Endothelial cell (in vitro differentiated cells): ENCODE data around the gene LEMD2. TPM values are rescaled to one million over a fixed set of nuclear protein-coding genes. Genes with fewer than 3 reads are reported as not detected.

ENCODE experiments used
- DNase-seq: peaks from one replicate; pipeline ENCODE4 v3.0.0; 2021; ENCODE audit warnings: low spot score
- H3K27ac Mint-ChIP-seq: one replicate; pipeline ENCODE4 v1.8.0; 2021; ENCODE audit warnings: mixed read lengths, inconsistent platforms; ENCODE audit not compliant: unreplicated experiment
- H3K27me3 Mint-ChIP-seq: one replicate; pipeline ENCODE4 v1.8.0; 2021; ENCODE audit warnings: mild to moderate bottlenecking, moderate library complexity, mixed read lengths, inconsistent platforms; ENCODE audit not compliant: unreplicated experiment
- H3K36me3 Mint-ChIP-seq: one replicate; pipeline ENCODE4 v1.8.0; 2021; ENCODE audit warnings: mild to moderate bottlenecking, low read depth, mixed read lengths, inconsistent platforms; ENCODE audit not compliant: unreplicated experiment
- H3K4me1 Mint-ChIP-seq: one replicate; pipeline ENCODE4 v1.8.0; 2021; ENCODE audit warnings: mild to moderate bottlenecking, mixed read lengths, inconsistent platforms; ENCODE audit not compliant: unreplicated experiment
- H3K4me3 Mint-ChIP-seq: one replicate; pipeline ENCODE4 v1.8.0; 2021; ENCODE audit warnings: mild to moderate bottlenecking, mixed read lengths, inconsistent platforms; ENCODE audit not compliant: unreplicated experiment
- H3K9me3 Mint-ChIP-seq: one replicate; pipeline ENCODE4 v1.8.0; 2021; ENCODE audit warnings: mixed read lengths, inconsistent platforms; ENCODE audit not compliant: unreplicated experiment
- total RNA-seq: library from RNA; stranded (reverse); fragmentation: NEBNext Ultra II Directional; extraction: Animal tissue kit (Norgen Biotek cat#: 25700); gene quantifications from one replicate; pipeline ENCODE4 v1.2.1, GENCODE V29; 2021; ENCODE audit not compliant: unreplicated experiment
- TF ChIP-seq, protein P1 (sequence below): fragments of 200-600 bp; sonication (generic); IDR thresholded peaks from one replicate; pipeline ENCODE4 v1.5.0; 2021; ENCODE audit warnings: antibody characterized with exemption; ENCODE audit not compliant: unreplicated experiment

Gene LEMD2
- total RNA-seq, 1 donor from 2014 or later: 105 TPM

DNA sequence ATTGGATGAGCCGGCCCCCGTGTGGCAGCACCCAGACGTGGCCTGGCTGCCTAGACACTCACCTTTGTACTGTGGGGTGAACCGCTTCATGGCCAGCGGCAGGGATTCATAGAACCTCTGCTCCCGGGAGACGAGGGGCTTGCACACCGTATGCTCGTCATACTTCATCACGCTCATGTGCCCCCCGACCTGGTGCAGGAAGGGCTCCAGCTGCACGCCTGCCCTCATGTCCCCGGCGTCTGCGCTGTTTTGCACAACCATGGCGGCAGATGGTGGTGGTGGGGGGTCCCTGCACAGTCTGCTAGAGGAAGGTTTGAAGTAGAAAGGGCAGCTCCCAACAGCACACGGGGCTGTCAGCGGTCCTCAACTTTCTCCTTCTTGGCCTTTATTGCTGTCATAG is 53.7 kb downstream of the LEMD2 start:
- TF ChIP-seq, protein P1, sequence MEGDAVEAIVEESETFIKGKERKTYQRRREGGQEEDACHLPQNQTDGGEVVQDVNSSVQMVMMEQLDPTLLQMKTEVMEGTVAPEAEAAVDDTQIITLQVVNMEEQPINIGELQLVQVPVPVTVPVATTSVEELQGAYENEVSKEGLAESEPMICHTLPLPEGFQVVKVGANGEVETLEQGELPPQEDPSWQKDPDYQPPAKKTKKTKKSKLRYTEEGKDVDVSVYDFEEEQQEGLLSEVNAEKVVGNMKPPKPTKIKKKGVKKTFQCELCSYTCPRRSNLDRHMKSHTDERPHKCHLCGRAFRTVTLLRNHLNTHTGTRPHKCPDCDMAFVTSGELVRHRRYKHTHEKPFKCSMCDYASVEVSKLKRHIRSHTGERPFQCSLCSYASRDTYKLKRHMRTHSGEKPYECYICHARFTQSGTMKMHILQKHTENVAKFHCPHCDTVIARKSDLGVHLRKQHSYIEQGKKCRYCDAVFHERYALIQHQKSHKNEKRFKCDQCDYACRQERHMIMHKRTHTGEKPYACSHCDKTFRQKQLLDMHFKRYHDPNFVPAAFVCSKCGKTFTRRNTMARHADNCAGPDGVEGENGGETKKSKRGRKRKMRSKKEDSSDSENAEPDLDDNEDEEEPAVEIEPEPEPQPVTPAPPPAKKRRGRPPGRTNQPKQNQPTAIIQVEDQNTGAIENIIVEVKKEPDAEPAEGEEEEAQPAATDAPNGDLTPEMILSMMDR: no peak
- Mint-ChIP-seq H3K4me3 (no peak overlapping the region), H3K4me1 (peaks cover 4% of the 10 kb centered on the region), H3K9me3 (no peaks in the 10 kb centered on the region), H3K27me3 (peaks cover 4% of the 10 kb centered on the region), H3K27ac (no peak overlapping the region), H3K36me3 (no peaks in the 10 kb centered on the region)
- no peak for DNase-seq

DNA sequence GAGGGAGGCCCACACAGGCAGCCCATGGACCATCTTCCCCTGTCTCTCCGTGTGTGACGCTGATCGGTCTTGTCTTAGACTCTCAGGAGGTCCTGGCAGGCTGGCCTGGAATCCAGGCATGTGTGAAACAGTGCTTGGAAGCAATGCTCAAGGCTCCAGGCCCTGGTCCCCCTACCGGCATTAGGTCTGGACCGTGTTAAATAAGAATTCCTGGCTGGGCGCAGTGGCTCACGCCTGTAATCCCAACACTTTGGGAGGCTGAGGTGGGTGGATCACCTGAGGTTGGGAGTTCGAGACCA is 55.3 kb downstream of the LEMD2 start:
- peaks cover 5% of the 10 kb centered on the region for H3K27me3 Mint-ChIP-seq
- no peak overlapping the region for H3K27ac Mint-ChIP-seq
- TF ChIP-seq, protein P1: no peak
- no peaks in the 10 kb centered on the region for H3K36me3 Mint-ChIP-seq
- H3K4me1 Mint-ChIP-seq: peaks cover 4% of the 10 kb centered on the region
- no peak overlapping the region for H3K4me3 Mint-ChIP-seq
- DNase-seq: no peak
- H3K9me3 Mint-ChIP-seq: no peaks in the 10 kb centered on the region

DNA sequence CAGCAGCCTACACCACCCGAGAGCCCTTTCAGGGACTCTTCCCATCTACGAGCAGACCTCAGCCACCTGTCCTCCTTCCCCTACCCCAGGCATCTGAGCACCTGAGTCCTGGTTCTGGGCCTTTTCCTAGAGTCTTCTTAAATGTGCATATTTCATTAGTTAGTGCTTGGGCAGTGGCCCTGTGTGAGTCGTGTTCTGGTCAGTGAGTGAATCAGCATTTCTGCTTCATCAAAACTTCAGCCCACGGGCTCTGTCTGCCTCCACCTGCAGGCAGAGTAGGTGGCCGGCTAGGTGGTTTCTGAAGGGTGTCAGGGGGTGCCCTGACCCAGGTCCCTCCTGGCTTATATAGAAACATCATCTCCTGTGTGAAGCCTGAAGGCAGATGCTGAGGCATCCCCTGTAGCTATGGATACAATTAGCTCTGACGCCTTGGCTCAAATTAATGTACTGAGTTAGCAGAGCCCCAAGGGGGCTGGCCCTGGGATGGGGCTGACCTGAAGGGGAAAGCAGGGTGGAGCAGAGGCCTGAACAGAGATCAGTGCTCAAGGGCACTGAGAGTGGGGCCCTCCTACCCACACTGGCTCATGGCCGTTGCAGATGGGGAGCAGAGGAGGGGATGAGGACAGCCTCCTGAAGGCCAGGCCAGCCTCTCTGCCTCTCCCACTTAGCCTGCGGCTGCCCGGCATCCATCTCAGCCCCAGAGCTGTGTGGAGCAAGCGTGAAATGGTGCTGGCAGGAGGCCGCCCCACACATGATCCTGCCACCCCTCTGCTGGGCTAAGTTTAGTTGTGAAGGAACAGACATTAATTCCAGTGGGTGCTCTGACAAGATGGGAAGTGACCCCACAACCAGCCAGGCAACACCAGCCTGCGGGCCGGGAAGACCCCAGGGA is 55.9 kb downstream of the LEMD2 start:
- no peaks in the 10 kb centered on the region for H3K36me3 Mint-ChIP-seq
- peaks cover 5% of the 10 kb centered on the region for H3K27me3 Mint-ChIP-seq
- H3K4me1 Mint-ChIP-seq: peaks cover 4% of the 10 kb centered on the region
- H3K4me3 Mint-ChIP-seq: no peak overlapping the region
- TF ChIP-seq, protein P1: no peak
- no peak for DNase-seq
- H3K27ac Mint-ChIP-seq: no peak overlapping the region
- no peaks in the 10 kb centered on the region for H3K9me3 Mint-ChIP-seq

DNA sequence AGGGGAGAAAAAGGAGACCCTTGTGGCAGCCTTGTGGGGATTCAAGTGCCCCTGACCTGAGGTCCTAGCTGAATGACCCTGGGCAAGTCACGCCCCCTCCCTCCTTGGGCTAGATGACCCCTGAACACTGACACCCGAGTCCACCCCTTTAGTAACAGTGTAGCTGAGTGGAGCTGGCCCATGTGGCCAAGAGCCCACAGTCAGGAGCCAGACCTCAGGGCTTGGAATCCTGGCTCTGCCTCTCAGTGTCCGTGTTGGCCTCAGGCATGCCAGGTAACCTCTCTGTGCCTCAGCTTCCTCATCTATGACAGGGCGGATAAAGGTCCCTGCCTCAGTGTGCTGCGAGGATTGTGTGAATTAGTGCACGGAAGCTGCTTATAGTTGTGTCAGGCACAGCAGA is 56.5 kb downstream of the LEMD2 start:
- Mint-ChIP-seq H3K9me3 (no peaks in the 10 kb centered on the region), H3K4me3 (no peak overlapping the region), H3K27me3 (peaks cover 5% of the 10 kb centered on the region), H3K36me3 (no peaks in the 10 kb centered on the region), H3K4me1 (peaks cover 3% of the 10 kb centered on the region), H3K27ac (no peak overlapping the region)
- DNase-seq: no peak
- TF ChIP-seq, protein P1: no peak

DNA sequence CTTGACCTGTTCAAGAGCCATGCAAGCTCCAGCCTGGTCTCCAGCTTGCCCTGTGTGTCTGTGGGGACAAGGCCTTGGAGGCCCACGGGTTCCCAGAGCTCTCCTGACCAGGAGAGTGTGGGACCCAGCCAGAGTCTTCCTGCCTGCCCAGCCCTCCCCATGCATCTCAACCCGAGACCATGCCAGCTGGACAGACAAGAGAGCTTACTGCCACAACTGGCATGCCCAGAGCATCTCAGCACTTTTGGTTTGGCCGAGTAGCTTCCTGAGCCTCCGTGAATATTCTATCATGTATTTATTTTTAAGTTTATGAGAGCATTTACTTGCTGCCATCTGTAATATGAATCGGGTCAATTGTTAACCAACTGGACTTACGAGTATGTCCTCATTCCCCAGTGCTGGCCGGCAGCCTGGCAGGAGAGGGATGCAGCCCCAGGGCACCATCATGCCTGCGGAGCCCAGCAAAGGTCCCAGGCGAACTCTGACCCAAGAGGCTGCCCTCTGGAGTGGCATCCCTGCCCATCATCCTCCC is 57.1 kb downstream of the LEMD2 start:
- DNase-seq: no peak
- H3K27me3 Mint-ChIP-seq: peaks cover 3% of the 10 kb centered on the region
- H3K4me3 Mint-ChIP-seq: no peak overlapping the region
- TF ChIP-seq, protein P1: no peak
- peak overlapping the region; percentile 36 for H3K27ac Mint-ChIP-seq
- no peaks in the 10 kb centered on the region for H3K36me3 Mint-ChIP-seq
- no peaks in the 10 kb centered on the region for H3K4me1 Mint-ChIP-seq
- H3K9me3 Mint-ChIP-seq: no peaks in the 10 kb centered on the region
